Stimulated activated CD4-positive, alpha-beta T cell treated with anti-CD3 and anti-CD28 coated beads, Interleukin-4, amount 100 ng/mL, for 1 hour (primary cell): ENCODE measurements around the gene MYO9A.

Experiments used
- DNase-seq: peaks from one replicate; pipeline ENCODE4 v3.0.0-alpha.2; 2020

The MYO9A gene, protein sequence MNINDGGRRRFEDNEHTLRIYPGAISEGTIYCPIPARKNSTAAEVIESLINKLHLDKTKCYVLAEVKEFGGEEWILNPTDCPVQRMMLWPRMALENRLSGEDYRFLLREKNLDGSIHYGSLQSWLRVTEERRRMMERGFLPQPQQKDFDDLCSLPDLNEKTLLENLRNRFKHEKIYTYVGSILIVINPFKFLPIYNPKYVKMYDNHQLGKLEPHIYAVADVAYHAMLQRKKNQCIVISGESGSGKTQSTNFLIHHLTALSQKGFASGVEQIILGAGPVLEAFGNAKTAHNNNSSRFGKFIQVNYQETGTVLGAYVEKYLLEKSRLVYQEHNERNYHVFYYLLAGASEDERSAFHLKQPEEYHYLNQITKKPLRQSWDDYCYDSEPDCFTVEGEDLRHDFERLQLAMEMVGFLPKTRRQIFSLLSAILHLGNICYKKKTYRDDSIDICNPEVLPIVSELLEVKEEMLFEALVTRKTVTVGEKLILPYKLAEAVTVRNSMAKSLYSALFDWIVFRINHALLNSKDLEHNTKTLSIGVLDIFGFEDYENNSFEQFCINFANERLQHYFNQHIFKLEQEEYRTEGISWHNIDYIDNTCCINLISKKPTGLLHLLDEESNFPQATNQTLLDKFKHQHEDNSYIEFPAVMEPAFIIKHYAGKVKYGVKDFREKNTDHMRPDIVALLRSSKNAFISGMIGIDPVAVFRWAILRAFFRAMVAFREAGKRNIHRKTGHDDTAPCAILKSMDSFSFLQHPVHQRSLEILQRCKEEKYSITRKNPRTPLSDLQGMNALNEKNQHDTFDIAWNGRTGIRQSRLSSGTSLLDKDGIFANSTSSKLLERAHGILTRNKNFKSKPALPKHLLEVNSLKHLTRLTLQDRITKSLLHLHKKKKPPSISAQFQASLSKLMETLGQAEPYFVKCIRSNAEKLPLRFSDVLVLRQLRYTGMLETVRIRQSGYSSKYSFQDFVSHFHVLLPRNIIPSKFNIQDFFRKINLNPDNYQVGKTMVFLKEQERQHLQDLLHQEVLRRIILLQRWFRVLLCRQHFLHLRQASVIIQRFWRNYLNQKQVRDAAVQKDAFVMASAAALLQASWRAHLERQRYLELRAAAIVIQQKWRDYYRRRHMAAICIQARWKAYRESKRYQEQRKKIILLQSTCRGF (N-terminal part only)

GRCh38 chr15:72118017-72118978 lies at the start of gene MYO9A, which contains the start of gene SENP8:
TSS of gene MYO9A (minus strand) at chr15:72118150. CDS start at chr15:72046563, 71,587 bp downstream.
TSS of gene SENP8 (plus strand) at chr15:72118403. CDS start at chr15:72139624, 21,221 bp downstream.
- peak; percentile 99 for DNase-seq

DNA sequence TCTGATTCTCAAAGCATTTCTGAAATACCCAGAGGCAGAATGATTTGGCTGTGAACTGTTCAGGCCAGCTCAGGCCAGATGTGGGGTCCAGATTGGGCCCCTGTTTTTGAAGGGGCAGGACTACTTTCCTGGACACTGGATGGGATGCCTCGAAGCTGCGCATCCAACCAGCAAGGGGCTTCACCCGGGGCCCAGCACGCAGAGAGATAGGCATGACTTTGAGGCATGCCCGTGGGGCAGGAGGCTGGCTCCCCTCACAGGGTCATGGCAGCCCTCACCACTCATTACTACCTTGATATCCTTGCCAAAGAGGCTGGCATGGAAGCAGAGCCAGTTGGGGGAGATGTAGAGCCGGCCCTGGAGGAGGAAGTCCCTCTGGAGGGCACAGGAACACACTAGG lies 49.5 kb upstream of the MYO9A start:
- DNase-seq = no peak

DNA sequence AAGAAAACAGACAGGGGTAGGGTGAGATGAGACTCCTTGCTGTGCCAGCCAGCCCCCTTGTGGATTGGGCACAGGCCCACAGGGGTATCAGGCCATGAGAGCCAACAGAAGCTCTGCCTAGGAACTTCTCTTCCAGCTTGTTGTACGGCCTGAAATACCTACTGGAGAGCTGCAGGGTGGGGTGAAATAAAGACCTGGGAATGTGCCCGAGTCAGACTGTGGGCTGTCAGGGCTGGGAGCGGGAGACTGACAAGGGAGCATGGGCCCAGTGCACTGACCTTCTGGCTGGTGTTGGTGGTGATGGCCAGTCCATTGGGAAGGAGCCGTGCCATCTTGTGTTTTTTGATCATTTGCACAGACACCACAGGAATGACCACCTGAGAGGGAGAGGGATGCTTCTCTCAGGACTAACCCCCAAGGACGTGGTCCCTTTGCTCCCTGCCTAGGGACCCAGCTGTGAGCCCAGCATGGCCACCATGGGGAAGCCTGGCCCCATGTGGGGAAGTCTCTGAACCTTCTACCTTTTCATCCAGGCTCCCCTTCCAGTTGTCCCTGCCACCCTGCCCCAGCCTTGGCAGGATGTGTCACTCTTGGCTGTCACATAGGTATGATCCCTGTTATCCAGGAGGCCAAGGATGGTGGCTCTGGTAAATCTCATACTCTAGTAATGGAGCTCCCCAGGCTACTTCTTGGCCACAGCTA lies 48.9 kb upstream of the MYO9A start:
- DNase-seq = no peak

- DNase-seq = no peak
Measured at GRCh38 chr15:72163719-72164118, 45.8 kb upstream of the MYO9A start.

GRCh38 chr15:72162569-72162968 lies 44.6 kb upstream of the MYO9A start:
- no peak for DNase-seq

- no peak for DNase-seq
Measured at GRCh38 chr15:72161361-72162132, 43.6 kb upstream of the MYO9A start.

- DNase-seq = no peak
Measured at GRCh38 chr15:72160696-72161245, 42.8 kb upstream of the MYO9A start.

- no peak for DNase-seq
Measured at GRCh38 chr15:72156928-72157327, 39.0 kb upstream of the MYO9A start.

GRCh38 chr15:72155635-72156616 lies 38.0 kb upstream of the MYO9A start:
- peak; percentile 84 for DNase-seq

GRCh38 chr15:72155003-72155621 lies 37.2 kb upstream of the MYO9A start:
- no peak for DNase-seq

DNA sequence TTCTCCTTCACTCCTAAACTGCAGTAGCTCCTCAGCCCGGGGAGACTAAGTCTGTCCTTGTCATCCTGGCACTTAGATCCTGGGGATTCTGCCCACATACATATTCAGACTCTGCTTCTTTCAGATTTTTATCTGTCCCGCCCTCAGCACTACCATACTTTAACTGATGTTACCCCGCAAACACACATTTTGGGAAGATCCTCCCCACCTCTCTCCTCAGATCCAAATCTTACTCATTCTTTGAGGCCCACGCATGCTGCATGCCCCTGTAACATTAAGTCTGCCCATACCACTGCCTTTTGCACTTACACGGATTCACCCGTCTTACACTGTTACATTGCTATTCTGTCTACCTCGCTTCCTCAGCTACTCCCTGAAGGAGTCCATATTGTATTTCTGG lies 36.4 kb upstream of the MYO9A start:
- DNase-seq = no peak

- DNase-seq = no peak
Measured at GRCh38 chr15:72153269-72154000, 35.5 kb upstream of the MYO9A start.

GRCh38 chr15:72147418-72147817 lies 29.5 kb upstream of the MYO9A start:
- no peak for DNase-seq

DNA sequence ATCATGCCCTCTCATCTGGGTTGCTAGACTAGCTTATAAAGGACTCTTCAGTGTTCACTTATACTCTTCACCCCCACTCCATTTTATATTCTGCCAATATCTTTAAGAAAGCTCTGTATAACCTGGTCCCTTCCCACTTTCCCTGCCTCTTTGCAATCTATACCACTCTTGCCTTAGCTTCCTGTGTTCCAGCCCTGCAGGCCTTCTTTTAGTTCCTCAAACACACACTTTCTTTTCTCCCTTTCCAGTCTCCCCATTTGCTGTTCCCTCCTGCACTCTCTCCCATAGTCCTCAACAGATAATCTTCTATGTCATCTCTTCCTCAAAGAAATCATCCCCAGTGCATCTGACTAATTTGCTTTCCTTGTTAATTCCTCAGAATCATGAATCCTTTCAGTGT lies 29.0 kb upstream of the MYO9A start:
- no peak for DNase-seq

DNA sequence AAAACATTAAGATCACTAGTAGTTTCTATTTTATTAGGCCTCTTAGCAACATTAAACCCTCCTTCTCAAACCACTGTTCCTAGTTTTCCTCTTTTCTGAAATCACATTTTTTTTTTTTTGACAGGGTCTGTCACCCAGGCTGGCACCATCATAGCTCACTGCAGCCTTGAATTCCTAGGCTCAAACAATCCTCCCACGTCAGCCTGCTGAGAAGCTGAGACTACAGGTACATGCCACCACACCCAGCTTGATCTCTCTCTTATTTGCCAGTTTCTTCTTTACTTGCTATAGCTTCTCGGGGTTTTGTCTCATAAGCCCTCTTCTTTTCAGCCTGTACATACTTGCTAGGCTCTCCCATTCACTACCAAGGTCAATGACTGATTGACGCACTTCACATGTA lies 28.3 kb upstream of the MYO9A start:
- DNase-seq = no peak

GRCh38 chr15:72141171-72142084 lies 23.5 kb upstream of the MYO9A start:
- no peak for DNase-seq

GRCh38 chr15:72140088-72140487 lies 22.1 kb upstream of the MYO9A start:
- DNase-seq = no peak
